ENCODE results near the gene PRKRIP1.
"Not testable (repeated sequence)": the region's sequence is repeated elsewhere in the genome, so short reads cannot be mapped to it uniquely, and the experiment has no call there.

PRKRIP1 gene

GRCh38 chr7:102404005-102404861 lies 8.1 kb downstream of the PRKRIP1 start:
- peak; percentile 23 to 33 for DNase-seq

- not testable (repeated sequence) for DNase-seq
Observed at GRCh38 chr7:102404862-102405188, 8.7 kb downstream of the PRKRIP1 start.

GRCh38 chr7:102407910-102408309 lies 11.7 kb downstream of the PRKRIP1 start:
- DNase-seq: no peak

- not testable (repeated sequence) for DNase-seq
Observed at GRCh38 chr7:102408530-102408929, 12.4 kb downstream of the PRKRIP1 start.

- DNase-seq: no peak
Observed at GRCh38 chr7:102409340-102409739, 13.2 kb downstream of the PRKRIP1 start.

- no peak for DNase-seq
Observed at GRCh38 chr7:102410123-102410522, 14.0 kb downstream of the PRKRIP1 start.

- DNase-seq: no peak
Observed at GRCh38 chr7:102410918-102411317, 14.8 kb downstream of the PRKRIP1 start.

GRCh38 chr7:102412548-102412947 lies 16.4 kb downstream of the PRKRIP1 start:
- peak; percentile 32 to 34 for DNase-seq

GRCh38 chr7:102413091-102413490 lies 16.9 kb downstream of the PRKRIP1 start:
- no peak for DNase-seq

GRCh38 chr7:102413611-102414010 lies 17.4 kb downstream of the PRKRIP1 start:
- DNase-seq: no peak

- DNase-seq: peak; percentile 37 to 50
Observed at GRCh38 chr7:102415685-102416225, 19.6 kb downstream of the PRKRIP1 start.

GRCh38 chr7:102416406-102416805 lies 20.2 kb downstream of the PRKRIP1 start:
- DNase-seq: no peak

GRCh38 chr7:102417105-102417504 lies 20.9 kb downstream of the PRKRIP1 start:
- DNase-seq: peak in 1 of 2 experiments; percentile 28

GRCh38 chr7:102418592-102418991 lies 22.4 kb downstream of the PRKRIP1 start:
- DNase-seq: no peak

- DNase-seq: no peak
Observed at GRCh38 chr7:102421706-102422240, 25.6 kb downstream of the PRKRIP1 start.

- no peak for DNase-seq
Observed at GRCh38 chr7:102424129-102424551, 28.0 kb downstream of the PRKRIP1 start.

GRCh38 chr7:102424787-102425218 lies 28.6 kb downstream of the PRKRIP1 start:
- DNase-seq: no peak

GRCh38 chr7:102425639-102426267 lies 29.6 kb downstream of the PRKRIP1 start:
- peak; percentile 77 to 87 for DNase-seq

- peak; percentile 65 to 86 for DNase-seq
Observed at GRCh38 chr7:102426268-102427018, 30.3 kb downstream of the PRKRIP1 start.

GRCh38 chr7:102427019-102427405 lies 30.8 kb downstream of the PRKRIP1 start:
- DNase-seq: no peak

- no peak for DNase-seq
Observed at GRCh38 chr7:102429141-102429899, 33.2 kb downstream of the PRKRIP1 start.
